Testis (tissue), 3 donors: ENCODE results near the gene AKR1C3. TPM values are rescaled to one million over a fixed set of nuclear protein-coding genes. Genes with fewer than 3 reads are reported as not detected.
"Not testable (repeated sequence)": the region's sequence is repeated elsewhere in the genome, so short reads cannot be mapped to it uniquely, and the experiment has no call there.

Experiments used
- DNase-seq: peaks from one replicate; pipeline ENCODE4 v3.0.0-alpha.2; 2019
- H3K27ac ChIP-seq, 2 donors: fragments of 200-600 bp; sonication (generic); one replicate each; pipeline ENCODE4 v1.5.1; 2019
- H3K27me3 ChIP-seq: fragments of 200-600 bp; sonication (generic); one replicate; pipeline ENCODE4 v1.5.1; 2019
- H3K36me3 ChIP-seq: fragments of 200-600 bp; sonication (generic); one replicate; pipeline ENCODE4 v1.5.1; 2017; ENCODE audit warnings: low read depth; ENCODE audit errors: missing control alignments
- H3K4me1 ChIP-seq: fragments of 200-600 bp; sonication (generic); one replicate; pipeline ENCODE4 v1.5.1; 2019
- H3K4me3 ChIP-seq, 2 donors: fragments of 200-600 bp; sonication (generic); one replicate each; pipeline ENCODE4 v1.5.1; 2017 to 2019
- H3K9me3 ChIP-seq: fragments of 200-600 bp; sonication (generic); one replicate; pipeline ENCODE4 v1.5.1; 2017
- POLR2A ChIP-seq: fragments of 450-650 bp; IDR thresholded peaks from one replicate; pipeline ENCODE4 v1.6.1; 2017; ENCODE audit warnings: antibody characterized with exemption, mild to moderate bottlenecking, moderate library complexity
- WGBS, 2 donors: methylation state at CpG; one replicate each; pipeline ENCODE4 v1.1.5; 2018; 5-methylcytosine and 5-hydroxymethylcytosine counted together
- intact Hi-C: fragments of 100-400 bp; cut with DNase I; formaldehyde crosslinking; loops from one replicate; pipeline ENCODE4 v1.15.1; 2023; ENCODE audit warnings: low total_unique reads
- polyA plus RNA-seq: library from polyadenylated mRNA; stranded (reverse); fragments of 350-450 nt; fragmentation: Illumina TruSeq; extraction: RNeasy Lipid Tissue Mini Kit (QIAGEN cat#74804); gene quantifications from one replicate; pipeline ENCODE4 v1.2.3, GENCODE V29; 2014; ENCODE audit warnings: low read depth, low replicate concordance; ENCODE audit not compliant: insufficient read depth
- total RNA-seq, 2 donors: library from RNA; depleted of rRNA; stranded (reverse); fragments of >200 nt; gene quantifications; one replicate each; pipeline ENCODE4 v1.2.3, GENCODE V29; 2016
- TF ChIP-seq, protein P1 (sequence below), 3 experiments: fragments of 450-650 bp in 2 of 3; fragments of 200-600 bp in 1 of 3; sonication (generic) in 1 of 3; IDR thresholded peaks; one replicate each; pipeline ENCODE4 v1.5.1; 2016 to 2019; ENCODE audit warnings: antibody characterized with exemption in 3 of 3, mild to moderate bottlenecking in 2 of 3, moderate library complexity in 1 of 3

Gene AKR1C3
- total and polyA plus RNA-seq, 3 donors from 2014 or later, result 15.2 to 21.2 (median 15.6) TPM

DNA sequence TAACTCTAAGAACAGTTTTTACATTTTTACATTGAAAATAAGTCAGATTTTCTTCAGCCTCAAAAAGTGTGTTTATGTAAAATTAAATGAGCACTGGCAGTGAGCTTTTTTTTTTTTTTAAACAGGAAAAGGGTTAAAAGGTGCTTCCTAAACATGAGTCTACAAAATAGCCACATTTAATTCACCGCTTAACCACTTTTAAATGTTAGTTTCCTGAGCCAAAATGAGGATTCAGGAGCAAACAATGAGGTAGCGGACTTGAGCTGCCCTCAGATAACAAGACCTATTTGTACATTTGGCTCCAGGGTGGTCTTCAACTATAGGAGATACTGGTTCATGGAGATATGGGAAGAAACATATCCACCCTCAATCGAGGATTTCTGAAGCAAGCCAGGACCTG, 22.8 kb downstream of the AKR1C3 start:
- TF ChIP-seq, protein P1, sequence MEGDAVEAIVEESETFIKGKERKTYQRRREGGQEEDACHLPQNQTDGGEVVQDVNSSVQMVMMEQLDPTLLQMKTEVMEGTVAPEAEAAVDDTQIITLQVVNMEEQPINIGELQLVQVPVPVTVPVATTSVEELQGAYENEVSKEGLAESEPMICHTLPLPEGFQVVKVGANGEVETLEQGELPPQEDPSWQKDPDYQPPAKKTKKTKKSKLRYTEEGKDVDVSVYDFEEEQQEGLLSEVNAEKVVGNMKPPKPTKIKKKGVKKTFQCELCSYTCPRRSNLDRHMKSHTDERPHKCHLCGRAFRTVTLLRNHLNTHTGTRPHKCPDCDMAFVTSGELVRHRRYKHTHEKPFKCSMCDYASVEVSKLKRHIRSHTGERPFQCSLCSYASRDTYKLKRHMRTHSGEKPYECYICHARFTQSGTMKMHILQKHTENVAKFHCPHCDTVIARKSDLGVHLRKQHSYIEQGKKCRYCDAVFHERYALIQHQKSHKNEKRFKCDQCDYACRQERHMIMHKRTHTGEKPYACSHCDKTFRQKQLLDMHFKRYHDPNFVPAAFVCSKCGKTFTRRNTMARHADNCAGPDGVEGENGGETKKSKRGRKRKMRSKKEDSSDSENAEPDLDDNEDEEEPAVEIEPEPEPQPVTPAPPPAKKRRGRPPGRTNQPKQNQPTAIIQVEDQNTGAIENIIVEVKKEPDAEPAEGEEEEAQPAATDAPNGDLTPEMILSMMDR (IDR thresholded peaks at IDR 0.05), result no peak
- TF ChIP-seq POLR2A, result no peak
- Histone ChIP-seq H3K9me3 (no peaks in the 10 kb centered on the region), H3K4me1 (no peaks in the 10 kb centered on the region), H3K36me3 (no peaks in the 10 kb centered on the region), H3K27ac (no peak overlapping the region), H3K27me3 (no peaks in the 10 kb centered on the region), H3K4me3 (no peak overlapping the region)
- intact Hi-C loops, result no loop called here
- DNase-seq, result no peak
- 62 to 67% methylated on average over 3 of the region's 3 CpGs for WGBS, 2 donors

DNA sequence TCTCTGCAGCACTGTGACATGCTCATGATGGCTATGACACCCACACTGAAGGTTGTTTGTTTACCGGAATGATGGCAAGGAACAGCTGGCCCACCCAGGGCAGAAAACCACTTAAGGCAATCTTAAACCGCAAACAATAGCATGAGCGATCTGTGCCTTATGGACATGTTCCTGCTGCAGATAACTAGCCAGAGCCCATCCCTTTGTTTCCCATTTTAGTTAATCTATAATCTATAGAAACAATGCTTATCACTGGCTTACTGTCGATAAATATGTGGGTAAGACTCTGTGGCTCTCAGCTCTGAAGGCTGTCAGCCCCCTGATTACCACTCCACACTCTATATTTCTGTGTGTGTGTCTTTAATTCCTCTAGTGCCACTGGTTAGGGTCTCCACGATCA, 25.8 kb downstream of the AKR1C3 start:
- H3K4me3 ChIP-seq, DNase-seq, intact Hi-C loops, H3K27me3 ChIP-seq, H3K36me3 ChIP-seq, H3K4me1 ChIP-seq, H3K27ac ChIP-seq, H3K9me3 ChIP-seq: not testable (repeated sequence)
- 86 to 90% methylated on average over 5 of the region's 5 CpGs for WGBS, 2 donors

GRCh38 chr10:5123886-5124285, 29.7 kb downstream of the AKR1C3 start:
- Histone ChIP-seq H3K27me3 (no peaks in the 10 kb centered on the region), H3K36me3 (no peaks in the 10 kb centered on the region), H3K4me3 (no peak overlapping the region), H3K4me1 (no peaks in the 10 kb centered on the region), H3K27ac (no peak overlapping the region), H3K9me3 (no peaks in the 10 kb centered on the region)
- intact Hi-C loops, result no loop called here
- TF ChIP-seq, protein P1 (IDR thresholded peaks at IDR 0.05), result no peak
- no peak for TF ChIP-seq POLR2A
- DNase-seq, result no peak

DNA sequence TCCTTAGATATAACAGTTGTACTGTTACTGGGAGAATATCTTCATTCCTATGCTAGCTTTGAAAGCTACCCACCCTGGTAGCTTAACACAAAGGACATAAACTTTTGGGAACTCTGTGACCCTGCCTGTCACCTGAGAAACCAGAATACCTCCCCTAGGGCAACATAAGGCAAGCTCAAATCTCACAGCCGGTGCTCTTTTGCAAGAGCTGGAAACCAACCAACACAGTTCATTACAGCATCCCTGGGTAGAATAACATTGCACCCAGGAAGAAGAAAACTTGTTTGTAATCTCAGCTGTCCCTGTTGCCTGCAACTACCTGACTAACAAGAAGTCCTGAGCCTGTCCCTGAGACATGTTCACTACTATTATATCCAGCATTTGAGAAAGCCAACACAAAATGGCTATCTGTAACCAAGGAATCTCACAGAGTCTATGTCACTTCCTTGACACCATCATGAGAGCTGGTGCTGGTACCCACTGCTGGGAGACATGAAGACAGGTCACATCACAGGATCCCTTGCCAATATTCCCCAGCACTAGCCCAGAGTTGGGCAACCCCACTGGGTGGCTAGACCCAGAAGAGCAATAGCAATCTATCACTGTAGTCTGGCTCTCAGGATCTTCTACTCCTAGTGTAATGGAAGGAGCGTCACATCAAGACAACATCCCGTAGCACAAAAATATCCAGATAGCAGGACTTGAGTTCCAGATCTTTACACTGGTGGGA, 31.3 kb downstream of the AKR1C3 start:
- intact Hi-C loops, result no loop called here
- Histone ChIP-seq H3K27me3 (no peaks in the 10 kb centered on the region), H3K27ac (no peak overlapping the region), H3K4me1 (no peaks in the 10 kb centered on the region), H3K9me3 (no peaks in the 10 kb centered on the region), H3K36me3 (no peaks in the 10 kb centered on the region), H3K4me3 (no peak overlapping the region)
- 91 to 97% methylated on average over 3 of the region's 3 CpGs for WGBS, 2 donors
- no peak for DNase-seq
- no peak for TF ChIP-seq POLR2A
- TF ChIP-seq, protein P1 (IDR thresholded peaks at IDR 0.05), result no peak

- Histone ChIP-seq H3K9me3 (no peaks in the 10 kb centered on the region), H3K36me3 (no peaks in the 10 kb centered on the region), H3K4me1 (no peaks in the 10 kb centered on the region), H3K27me3 (no peaks in the 10 kb centered on the region), H3K4me3 (no peak overlapping the region), H3K27ac (no peak overlapping the region)
- DNase-seq, result no peak
- intact Hi-C loops, result no loop called here
- WGBS, 2 donors, result 81 to 90% methylated on average over 2 of the region's 2 CpGs
- TF ChIP-seq, protein P1 (IDR thresholded peaks at IDR 0.05), result no peak
- TF ChIP-seq POLR2A, result no peak
Observed at GRCh38 chr10:5135581-5135980, 41.4 kb downstream of the AKR1C3 start.
